WTC11 (cell line): Measurements from ENCODE around the gene AFAP1L2.

Source experiments
- CREB1 ChIP-seq: sonication (generic); formaldehyde crosslinking; IDR thresholded peaks from 2 replicates; pipeline ENCODE4 v1.8.0; 2023; ENCODE audit warnings: mild to moderate bottlenecking, missing genetic modification reagents
- KAT7 ChIP-seq: sonication (generic); formaldehyde crosslinking; IDR thresholded peaks from 2 replicates; pipeline ENCODE4 v1.8.1; 2023; ENCODE audit warnings: missing genetic modification reagents, mild to moderate bottlenecking, borderline replicate concordance
- NFYB ChIP-seq: sonication (generic); formaldehyde crosslinking; conservative IDR thresholded peaks from 2 replicates; pipeline ENCODE4 v1.8.0; 2022; ENCODE audit warnings: low read depth, missing genetic modification reagents
- TCF7 ChIP-seq: sonication (generic); formaldehyde crosslinking; IDR thresholded peaks from 2 replicates; pipeline ENCODE4 v1.8.0; 2022; ENCODE audit warnings: mild to moderate bottlenecking, low read depth, missing genetic modification reagents, moderate library complexity
- TEAD1 ChIP-seq: sonication (generic); formaldehyde crosslinking; IDR thresholded peaks from 2 replicates; pipeline ENCODE4 v1.8.0; 2022; ENCODE audit warnings: mild to moderate bottlenecking, missing genetic modification reagents
- TEAD4 ChIP-seq: sonication (generic); formaldehyde crosslinking; IDR thresholded peaks from 2 replicates; pipeline ENCODE4 v1.8.0; 2022; ENCODE audit warnings: mild to moderate bottlenecking, missing genetic modification reagents
- ZNF219 ChIP-seq: sonication (generic); formaldehyde crosslinking; IDR thresholded peaks from 2 replicates; pipeline ENCODE4 v1.8.0; 2023; ENCODE audit warnings: missing genetic modification reagents, mild to moderate bottlenecking, borderline replicate concordance
- TF ChIP-seq, protein P1 (sequence below): sonication (generic); formaldehyde crosslinking; IDR thresholded peaks from 2 replicates; pipeline ENCODE4 v1.8.0; 2022; ENCODE audit warnings: mild to moderate bottlenecking, missing genetic modification reagents
- TF ChIP-seq, protein P2 (sequence below): fragments of 200-600 bp; IDR thresholded peaks from 2 replicates; pipeline ENCODE4 v1.8.0; 2022; ENCODE audit warnings: antibody characterized with exemption
- TF ChIP-seq, protein P3 (sequence below): sonication (generic); formaldehyde crosslinking; IDR thresholded peaks from 2 replicates; pipeline ENCODE4 v1.8.1; 2023; ENCODE audit warnings: mild to moderate bottlenecking, missing genetic modification reagents
- TF ChIP-seq, protein P4 (sequence below): sonication (generic); formaldehyde crosslinking; IDR thresholded peaks from 2 replicates; pipeline ENCODE4 v1.8.1; 2023; ENCODE audit warnings: mild to moderate bottlenecking, moderate library complexity, missing genetic modification reagents

DNA sequence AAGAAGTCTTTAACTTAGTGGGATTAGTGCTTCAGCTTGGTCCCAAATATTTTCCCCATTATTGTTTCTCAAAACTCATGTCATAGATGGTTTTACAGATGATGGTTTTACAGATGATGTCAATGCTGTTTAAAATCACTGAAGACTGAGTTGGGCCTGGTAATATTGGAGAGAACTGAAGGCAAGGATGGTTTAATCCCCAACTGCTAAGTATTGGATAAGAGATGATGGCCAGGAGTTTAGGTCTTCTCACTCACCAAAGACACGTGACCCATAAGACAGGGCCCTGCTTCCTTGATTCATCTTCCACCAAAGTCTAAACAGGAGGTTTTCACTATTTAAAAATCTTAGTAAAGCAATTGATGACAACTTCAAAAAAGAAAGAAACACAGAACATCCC, 108.9 kb downstream of the AFAP1L2 start:
- TF ChIP-seq, protein P1, sequence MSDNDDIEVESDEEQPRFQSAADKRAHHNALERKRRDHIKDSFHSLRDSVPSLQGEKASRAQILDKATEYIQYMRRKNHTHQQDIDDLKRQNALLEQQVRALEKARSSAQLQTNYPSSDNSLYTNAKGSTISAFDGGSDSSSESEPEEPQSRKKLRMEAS = no peak
- TF ChIP-seq, protein P2, sequence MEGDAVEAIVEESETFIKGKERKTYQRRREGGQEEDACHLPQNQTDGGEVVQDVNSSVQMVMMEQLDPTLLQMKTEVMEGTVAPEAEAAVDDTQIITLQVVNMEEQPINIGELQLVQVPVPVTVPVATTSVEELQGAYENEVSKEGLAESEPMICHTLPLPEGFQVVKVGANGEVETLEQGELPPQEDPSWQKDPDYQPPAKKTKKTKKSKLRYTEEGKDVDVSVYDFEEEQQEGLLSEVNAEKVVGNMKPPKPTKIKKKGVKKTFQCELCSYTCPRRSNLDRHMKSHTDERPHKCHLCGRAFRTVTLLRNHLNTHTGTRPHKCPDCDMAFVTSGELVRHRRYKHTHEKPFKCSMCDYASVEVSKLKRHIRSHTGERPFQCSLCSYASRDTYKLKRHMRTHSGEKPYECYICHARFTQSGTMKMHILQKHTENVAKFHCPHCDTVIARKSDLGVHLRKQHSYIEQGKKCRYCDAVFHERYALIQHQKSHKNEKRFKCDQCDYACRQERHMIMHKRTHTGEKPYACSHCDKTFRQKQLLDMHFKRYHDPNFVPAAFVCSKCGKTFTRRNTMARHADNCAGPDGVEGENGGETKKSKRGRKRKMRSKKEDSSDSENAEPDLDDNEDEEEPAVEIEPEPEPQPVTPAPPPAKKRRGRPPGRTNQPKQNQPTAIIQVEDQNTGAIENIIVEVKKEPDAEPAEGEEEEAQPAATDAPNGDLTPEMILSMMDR = no peak
- TF ChIP-seq ZNF219 (CRISPR knock-in tag) = no peak
- TF ChIP-seq, protein P3, sequence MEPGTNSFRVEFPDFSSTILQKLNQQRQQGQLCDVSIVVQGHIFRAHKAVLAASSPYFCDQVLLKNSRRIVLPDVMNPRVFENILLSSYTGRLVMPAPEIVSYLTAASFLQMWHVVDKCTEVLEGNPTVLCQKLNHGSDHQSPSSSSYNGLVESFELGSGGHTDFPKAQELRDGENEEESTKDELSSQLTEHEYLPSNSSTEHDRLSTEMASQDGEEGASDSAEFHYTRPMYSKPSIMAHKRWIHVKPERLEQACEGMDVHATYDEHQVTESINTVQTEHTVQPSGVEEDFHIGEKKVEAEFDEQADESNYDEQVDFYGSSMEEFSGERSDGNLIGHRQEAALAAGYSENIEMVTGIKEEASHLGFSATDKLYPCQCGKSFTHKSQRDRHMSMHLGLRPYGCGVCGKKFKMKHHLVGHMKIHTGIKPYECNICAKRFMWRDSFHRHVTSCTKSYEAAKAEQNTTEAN = no peak
- no peak for TF ChIP-seq NFYB (CRISPR knock-in tag)
- TF ChIP-seq, protein P4, sequence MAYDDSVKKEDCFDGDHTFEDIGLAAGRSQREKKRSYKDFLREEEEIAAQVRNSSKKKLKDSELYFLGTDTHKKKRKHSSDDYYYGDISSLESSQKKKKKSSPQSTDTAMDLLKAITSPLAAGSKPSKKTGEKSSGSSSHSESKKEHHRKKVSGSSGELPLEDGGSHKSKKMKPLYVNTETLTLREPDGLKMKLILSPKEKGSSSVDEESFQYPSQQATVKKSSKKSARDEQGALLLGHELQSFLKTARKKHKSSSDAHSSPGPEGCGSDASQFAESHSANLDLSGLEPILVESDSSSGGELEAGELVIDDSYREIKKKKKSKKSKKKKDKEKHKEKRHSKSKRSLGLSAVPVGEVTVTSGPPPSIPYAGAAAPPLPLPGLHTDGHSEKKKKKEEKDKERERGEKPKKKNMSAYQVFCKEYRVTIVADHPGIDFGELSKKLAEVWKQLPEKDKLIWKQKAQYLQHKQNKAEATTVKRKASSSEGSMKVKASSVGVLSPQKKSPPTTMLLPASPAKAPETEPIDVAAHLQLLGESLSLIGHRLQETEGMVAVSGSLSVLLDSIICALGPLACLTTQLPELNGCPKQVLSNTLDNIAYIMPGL = no peak
- TF ChIP-seq KAT7 (CRISPR knock-in tag) = no peak
- no peak for TF ChIP-seq TCF7 (CRISPR knock-in tag)
- no peak for TF ChIP-seq CREB1 (CRISPR knock-in tag)
- no peak for TF ChIP-seq TEAD1 (CRISPR knock-in tag)
- TF ChIP-seq TEAD4 = no peak
